HG03196 (cell line): ENCODE data around the gene METAP1.
"Not testable (repeated sequence)": the region's sequence is repeated elsewhere in the genome, so short reads cannot be mapped to it uniquely, and the experiment has no call there.

Source experiments
- ATAC-seq: cut with Tn5 transposase; IDR thresholded peaks from one replicate; pipeline ENCODE4 v1.9.1; 2021; ENCODE audit not compliant: unreplicated experiment

METAP1 gene

DNA sequence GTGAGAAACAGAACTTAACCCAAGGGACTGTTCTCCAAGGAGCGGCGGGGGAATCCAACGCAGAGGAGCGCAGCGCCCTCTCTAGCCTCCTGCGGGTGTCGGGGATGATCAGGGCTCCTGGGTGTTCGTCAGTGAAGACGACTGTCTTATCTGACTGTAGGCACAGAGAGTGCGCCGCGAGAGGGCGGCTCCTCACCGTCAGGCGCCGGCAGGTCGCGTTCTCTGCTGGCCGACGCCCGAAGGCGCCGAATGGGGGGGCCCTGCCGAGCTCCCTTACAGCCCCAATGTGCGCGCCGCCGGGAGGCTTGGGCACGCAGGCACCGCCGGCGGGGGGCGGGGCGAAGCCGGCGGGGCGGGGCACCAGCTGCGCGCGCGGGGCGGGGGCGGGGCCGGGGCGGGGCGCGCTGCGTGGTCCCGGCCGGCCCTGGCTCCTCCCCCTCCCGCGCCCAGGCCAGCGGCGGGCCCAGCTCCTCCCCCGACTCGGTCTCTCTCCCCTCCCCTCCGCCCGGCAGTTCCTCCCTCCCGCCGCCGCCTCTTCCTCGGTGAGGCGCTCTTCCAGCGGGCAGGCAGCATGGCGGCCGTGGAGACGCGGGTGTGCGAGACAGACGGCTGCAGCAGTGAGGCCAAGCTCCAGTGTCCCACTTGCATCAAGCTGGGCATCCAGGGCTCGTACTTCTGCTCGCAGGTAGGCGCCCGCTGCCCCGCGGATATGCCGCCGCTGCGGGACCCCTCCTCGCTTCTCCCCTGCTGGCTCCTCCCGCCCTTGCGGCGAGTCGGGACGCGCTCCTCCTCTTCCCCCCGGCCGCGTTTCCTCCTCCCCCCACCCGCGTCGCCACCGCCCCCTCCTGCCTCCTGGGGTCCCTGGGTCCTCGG is at the start of gene METAP1:
TSS of gene METAP1 (plus strand) at position 539 of the 873 bp plus-strand sequence. CDS start at position 572, 33 bp downstream.
- ATAC-seq = peak; percentile 97

DNA sequence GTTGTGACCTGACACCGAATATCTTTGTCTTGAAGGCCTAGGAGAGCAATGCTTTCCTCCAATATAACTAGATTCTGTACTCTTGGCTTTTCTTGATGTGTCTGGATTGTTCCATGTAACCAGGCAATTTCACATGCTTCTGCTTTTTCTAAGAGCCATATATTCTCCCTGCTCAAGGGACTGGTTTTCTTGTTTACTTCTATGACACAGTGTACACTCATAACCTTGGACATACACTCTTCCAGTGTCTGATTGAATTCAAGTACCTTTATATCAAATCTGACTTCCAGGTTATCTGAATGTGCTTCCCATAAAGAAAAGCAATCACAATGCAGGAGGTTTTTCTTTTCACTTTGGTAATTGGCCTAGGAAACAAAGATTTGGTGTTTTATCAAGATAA is 49.2 kb upstream of the METAP1 start:
- no peak for ATAC-seq

DNA sequence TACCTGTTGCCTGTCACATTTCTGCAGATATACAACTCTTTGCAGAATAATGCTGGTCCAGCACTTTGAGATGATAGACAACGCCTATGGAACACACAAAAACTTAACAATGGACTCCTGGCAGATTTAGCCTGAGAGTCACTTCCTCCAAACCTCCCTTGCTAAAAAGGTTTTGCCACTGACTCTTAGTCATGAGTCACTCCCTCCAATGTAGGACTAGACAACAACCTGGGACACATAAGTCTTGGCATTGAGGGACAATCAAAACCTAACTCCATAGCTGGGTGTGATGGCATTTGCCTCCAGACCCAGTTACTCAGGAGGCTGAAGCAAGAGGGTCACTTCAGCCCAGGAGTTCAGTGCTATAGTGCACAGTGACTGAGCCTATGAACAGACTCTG is 44.6 kb upstream of the METAP1 start:
- no peak for ATAC-seq

DNA sequence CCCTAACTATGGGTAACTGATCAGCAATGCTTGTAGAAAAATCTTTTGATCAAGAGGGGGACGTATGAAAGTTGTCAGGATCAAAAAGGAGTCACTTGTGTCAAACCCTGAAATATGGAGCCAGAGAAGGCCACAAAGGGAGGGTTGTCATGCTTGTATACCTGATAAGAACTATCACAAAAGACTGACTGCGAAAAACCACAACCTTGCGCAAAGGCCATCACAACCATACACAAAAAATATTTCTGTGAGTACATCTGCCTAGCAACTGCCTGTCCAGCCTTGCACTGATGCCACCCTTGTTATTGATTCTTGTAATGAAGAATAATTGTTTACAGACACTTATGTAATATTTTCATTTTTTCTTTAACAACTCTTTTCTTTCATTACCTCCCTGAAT is 43.8 kb upstream of the METAP1 start:
- ATAC-seq = no peak

DNA sequence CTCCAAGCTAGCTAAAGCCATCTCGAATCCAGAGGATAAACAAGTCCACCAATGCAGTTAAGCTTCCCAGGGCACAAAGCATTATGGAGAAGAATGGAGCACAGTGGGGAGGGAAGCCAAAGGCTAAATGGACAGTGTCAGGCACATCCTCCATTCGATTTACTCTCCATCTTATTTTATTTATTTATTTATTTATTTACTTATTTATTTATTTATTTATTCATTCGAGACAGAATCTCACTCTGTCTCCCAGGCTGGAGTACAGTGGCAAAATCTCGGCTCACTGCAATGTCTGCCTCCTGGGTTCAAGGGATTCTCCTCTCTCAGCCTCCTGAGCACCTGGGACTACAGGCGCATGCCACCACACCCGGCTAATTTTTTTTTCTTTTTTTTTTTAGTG is 40.3 kb upstream of the METAP1 start:
- no peak for ATAC-seq

DNA sequence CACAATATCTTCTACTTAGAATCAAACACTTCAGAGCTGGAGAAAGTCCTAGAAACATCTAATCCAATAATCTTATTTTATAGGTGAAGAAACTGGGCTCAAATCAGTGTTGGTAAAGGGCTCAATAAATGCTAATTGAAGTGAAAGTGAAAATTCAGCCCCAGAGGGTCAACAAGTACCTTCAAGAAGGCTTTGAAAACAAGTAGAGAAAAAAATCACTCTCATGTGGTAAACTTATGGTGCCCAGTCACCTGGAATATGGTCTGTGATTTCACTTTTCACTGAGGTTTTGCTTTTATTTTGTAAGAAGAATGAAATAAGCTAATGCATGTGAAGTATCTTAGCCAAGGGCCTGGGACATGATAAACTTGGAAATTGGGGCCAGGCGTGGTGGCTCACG is 37.5 kb upstream of the METAP1 start:
- no peak for ATAC-seq

DNA sequence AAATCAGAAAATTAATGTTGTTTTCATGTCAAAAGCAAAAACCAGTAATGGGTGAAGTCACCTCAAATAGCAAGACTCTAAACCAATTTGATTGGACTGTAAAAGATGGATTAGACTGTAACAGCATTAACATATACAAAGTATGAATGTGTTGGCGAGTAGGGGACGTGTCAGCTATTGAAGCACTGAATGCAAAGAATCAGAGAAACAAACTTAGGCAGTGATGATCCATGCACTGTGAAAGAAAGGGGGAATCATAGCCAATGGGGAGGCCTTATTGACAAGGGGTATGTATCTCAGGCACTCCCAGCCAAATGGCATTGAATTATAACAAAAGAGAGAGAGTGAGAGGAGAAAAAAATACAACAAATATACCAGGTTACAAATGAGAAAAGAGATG is 36.1 kb upstream of the METAP1 start:
- no peak for ATAC-seq

DNA sequence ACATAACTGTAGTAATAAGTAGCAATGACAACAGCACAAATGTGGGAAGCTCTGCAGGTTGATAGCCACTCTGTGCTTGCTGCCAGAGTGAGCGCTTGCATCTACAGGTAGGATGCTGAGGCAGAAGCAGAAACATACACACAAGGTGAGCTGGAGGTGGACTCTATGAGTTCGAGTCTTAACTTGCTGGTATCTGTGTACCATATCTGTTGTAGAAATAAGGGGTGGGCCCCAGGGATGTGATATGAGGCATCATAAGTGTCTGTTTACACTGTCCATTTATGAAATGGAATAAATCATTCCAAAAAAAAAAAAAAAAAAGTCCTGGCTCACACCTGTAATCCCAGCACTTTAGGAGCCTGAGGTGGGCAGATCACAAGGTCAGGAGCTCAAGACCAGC is 33.8 kb upstream of the METAP1 start:
- ATAC-seq = no peak

DNA sequence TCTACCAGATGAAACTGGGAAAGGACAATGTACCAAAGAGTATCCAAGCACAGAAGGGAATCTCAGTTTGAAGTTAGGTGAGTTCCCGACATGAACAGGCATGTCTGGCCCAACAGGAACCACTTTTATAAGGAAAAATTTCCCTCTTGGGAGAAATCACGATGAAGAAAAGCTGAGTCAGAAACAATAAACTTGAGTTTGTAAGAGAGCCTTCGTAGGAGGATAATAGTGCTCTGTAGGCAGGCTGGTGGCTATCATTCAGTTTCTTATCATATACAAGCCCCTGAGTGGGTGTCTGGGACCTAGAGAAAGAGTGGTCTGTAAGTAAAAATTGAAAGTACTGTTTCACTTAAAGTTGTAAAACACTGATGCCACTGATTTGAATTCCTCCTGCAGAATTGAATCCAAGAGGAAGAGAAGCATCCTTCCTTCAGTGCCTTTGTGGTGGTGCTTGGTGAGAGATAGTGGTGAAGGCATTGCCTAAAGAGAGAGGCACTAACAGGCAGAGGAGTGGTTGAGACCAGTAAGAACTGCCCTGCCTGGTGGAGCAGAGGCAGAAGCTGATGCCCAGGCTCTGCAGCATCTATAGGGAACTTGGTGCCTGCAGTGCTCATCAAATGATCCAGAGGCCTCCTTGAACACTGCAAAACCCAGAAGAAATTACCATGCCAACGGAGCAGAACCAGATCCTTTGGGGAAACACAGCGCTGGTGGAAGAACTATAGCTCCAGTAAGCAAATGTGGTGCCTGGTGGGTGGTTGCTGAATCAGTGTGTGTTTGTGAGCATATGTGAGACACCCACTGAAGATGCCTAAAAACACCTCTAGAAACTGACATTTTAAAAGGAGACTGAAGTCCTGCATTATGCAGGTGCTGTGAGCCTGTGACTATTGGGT is 31.7 kb upstream of the METAP1 start:
- ATAC-seq = no peak

DNA sequence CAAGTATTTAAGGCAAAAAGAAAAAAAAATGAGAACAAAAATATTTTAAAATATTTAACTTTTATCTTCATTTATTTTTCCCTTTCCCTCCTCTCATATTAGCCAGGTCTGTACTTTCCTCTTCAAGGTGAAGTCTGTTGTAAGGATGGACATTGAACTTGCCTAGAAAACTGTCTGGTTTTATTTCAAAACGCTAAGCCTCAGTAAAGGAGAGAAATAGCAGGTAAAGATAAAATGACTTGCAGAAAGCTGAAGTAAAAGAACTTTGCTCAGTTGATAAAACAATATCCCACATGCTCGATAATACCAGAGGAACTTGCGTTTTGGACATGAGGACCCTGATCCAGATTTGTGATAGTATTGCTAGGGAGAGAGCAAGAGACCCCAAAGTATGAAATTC is 28.6 kb upstream of the METAP1 start:
- ATAC-seq = no peak

DNA sequence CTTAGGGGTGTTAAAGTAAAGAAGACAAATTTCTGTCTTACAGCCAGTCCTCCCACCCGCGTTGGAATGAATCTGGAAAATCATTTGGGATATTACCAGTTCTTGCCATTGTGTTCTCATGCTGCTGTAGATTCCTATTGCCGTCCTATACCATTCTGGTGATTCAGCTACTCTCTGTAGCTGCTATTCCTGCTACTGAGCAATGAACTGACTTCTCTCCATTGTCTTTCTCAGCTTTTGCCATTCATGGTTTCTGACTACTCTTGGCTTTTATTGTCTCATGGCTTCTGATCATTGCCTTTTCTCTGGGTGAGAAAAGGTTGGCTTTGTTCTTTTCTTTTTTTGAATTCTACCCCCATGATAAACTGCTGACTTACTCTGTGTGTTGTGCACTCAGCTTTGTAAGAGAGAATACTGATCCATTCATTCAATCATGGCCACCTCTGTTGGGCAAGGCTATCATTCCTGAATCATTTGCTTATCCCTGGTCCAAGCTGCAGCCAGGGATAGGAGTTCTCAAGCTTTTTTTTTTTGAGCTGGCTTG is 27.7 kb upstream of the METAP1 start:
- ATAC-seq = no peak

DNA sequence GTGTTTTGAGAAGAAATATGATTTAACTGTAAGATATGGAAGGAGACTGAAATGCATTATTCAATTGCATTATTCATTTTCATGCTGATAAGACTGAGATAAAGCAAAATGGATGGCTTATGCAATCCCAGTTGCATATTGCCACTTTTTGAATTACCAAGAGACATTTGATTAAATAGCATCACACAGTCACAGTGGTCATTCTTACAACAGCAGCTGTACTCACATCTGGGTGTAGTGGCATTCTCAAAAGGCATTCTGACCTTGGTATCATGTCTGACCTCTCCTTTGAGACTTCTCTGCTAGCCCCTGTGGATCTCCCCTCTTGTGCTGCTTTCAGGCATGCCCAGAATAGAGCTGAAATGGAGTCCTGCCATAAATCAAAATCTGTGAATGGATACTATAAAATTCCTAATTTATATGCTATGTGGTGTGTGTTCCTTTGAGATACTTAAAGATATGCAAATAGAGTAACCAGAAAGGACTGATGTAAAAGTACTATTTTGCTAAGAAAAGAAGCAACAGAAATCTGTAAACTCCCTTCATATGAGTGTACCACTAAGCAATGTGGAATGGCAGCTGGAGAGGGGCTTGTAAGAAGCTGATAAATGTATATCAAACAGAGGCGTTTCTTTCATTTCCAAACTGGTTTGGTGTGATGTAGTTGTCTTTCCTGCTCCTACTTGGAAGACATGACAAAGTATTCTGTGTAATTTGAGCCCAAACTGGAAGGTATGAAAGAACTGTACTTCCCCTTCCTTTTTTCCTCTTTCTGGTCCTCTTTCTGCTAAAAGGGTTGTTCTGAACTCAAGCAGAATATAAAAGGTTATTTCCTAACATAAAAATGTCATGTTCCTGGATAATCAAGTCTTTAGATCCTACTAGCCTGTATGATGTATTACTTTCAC is 25.4 kb upstream of the METAP1 start:
- ATAC-seq = no peak

DNA sequence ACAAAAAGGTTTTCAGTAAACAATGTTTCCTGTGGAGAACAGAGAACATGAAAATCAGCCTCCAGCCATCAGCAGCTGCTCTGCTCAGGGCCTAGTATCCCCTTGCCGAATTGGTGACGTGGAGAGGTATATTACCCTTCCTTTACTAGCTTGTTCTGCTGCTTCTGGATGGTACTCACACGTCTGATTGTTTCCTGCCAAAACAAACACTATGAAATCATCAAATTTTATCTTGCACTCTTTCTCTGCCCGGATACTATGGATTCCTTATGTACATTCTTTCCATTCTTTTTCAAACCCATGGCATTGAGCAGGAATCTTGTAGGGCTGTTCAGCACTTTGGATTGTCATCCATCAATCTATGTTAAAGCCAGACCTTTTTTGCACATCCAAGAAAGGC is 18.8 kb upstream of the METAP1 start:
- no peak for ATAC-seq

DNA sequence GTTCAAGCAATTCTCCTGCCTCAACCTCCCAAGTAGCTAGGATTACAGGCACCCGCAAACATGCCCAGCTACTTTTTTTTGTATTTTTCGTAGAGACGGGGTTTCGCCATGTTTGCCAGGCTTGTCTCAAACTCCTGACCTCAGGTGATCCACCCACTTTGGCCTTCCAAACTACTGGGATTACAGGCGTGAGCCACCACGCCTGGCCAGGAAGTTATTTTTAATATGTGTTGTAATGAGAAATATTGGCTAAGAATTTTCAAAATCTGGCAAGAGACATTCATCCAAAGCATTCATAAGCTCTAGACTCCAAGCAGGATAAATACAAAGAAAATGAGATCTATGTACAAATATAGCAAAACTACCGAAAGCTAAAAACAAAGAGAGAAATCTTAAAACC is 18.0 kb upstream of the METAP1 start:
- no peak for ATAC-seq

DNA sequence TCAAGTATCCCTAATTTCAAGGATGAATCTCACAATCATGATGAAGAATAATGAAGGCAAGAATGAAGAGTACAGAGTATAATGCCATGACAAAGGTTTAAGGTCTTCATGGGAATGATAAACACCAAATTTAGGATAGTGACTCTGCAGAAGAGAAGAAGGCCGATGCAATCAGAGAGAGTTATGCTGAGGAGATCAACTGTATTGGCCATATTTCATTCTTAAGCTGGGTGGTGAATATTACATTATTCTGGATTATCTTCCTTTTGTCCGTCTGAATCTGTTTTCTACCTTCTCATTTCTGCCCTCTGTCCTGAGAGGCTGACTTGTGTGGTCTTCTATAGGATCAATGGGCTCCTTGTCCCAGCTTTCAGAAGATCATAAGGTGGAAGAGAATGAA is 7.8 kb upstream of the METAP1 start:
- no peak for ATAC-seq

DNA sequence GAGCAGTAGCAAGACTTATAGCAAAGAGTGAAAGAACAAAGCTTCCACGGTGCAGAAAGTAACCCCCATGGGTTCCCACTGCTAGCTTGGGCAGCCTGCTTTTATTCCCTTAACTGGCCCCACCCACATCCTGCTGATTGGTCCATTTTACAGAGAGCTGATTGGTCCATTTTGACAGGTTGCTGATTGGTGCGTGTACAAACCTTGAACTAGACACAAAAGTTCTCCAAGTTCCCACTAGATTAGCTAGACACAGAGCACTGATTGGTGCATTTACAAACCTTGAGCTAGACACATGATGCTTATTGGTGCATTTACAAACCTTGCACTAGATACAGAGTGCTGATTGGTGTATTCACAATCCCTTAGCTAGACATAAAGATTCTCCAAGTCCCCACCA is 2.7 kb upstream of the METAP1 start:
- ATAC-seq = not testable (repeated sequence)

DNA sequence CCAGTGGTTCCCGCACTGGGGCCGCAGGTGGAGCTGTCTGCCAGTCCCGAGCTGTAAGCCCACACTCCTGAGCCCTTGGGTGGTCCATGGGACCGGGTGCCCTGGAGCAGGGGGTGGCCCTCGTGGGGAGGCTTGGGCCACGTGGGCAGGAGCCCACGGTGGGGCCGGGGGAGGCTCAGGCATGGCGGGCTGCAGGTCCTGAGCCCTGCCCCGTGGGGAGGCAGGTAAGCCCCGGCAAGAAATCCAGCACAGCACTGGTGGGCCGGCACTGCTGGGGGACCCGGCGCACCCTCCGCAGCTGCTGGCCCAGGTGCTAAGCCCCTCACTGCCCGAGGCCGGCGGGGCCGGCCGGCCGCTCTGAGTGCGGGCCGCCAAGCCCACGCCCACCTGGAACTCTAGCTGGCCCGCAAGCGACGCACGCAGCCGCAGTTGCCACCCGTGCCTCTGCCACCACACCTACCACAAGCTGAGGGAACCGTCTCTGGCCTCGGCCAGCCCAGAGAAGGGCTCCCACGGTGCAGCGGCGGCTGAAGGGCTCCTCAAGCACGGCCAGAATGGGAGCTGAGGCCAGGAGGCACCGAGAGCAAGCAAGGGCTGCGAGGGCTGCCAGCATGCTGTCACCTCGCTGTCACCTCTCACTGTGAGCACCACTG is 2.0 kb upstream of the METAP1 start:
- no peak for ATAC-seq

DNA sequence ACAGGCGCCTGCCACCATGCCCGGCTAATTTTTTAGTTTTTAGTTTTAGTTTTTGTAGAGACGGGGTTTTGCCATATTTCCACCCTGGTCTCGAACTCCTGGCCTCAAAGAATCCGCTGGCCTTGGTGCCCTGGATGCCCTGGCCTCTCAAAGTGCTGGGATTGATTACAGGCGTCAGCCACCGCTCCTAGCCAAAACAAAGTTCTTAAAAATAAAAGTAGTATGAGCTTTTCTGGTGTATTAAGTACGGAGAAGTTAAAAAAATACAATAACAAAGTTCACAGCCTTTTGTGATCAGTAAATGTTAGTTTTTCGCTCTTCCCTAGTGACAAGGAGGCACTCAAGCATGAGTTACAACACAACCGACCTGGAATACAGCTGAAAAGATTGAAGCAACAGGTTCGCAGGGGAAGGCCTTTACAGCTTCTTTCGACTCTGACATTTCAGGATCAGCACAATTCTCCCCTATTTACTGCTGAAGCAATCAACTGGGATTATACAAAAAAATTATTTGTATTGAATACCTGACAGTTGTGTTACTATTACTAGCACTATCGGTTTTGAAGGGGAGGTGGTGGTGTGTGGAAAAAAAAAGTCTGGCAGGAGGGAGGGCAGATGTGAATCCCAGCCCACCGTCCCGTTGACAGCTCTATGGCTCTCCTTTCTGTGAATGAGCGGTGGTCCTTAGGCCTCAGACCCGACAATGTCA is 893 bp upstream of the METAP1 start:
- no peak for ATAC-seq

DNA sequence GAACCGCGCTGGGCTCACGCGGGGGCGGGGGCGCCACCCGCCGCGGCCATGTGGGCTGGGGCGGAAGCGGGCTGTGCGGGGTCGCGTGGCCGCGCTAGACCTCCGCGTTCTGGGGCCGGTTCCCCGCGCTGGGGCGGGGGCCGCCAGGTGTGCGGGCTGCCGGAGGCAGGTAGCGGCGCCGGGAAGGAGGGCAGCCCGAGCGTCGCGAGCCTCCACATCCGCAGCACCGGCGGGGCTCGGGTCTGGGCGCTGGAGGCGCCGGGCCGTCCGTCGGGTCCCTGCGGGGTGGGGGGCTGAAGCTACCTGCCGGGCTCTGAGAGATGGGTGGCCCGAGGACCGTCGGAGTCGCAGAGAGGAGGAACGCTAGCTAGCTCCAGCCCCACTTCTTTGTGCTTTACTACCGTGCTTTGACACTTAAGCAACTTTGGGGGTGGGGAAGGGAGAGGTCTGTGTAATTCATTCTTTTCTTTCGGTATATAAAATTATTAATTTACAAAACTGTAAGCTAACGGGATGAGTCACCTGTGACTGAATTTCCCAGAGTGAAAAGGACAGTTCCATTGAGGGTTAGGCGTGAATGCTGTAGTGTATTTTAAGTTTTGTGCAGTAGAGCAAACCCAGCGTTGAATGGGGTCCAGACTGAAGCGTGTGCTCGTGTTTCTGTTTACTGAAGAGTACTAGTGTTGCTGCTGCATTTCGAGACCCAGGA is 689 bp downstream of the METAP1 start:
- peak; percentile 11 for ATAC-seq
